NCI-H2227 treated with DMSO at 0.1 percent for 48 hours (cell line): ENCODE results near the gene DEAF1.

Experiments
- DNase-seq: peaks from one replicate; lab custom pipeline; 2025; lab: John Stamatoyannopoulos, UW

The DEAF1 gene

GRCh38 chr11:643366-643765 is 51.7 kb downstream of the DEAF1 start:
- no peak for DNase-seq

GRCh38 chr11:641806-642370 is 53.1 kb downstream of the DEAF1 start:
- DNase-seq, result no peak

GRCh38 chr11:640021-640706 is 54.9 kb downstream of the DEAF1 start:
- no peak for DNase-seq

- DNase-seq, result no peak
These were observed 55.6 kb downstream of the DEAF1 start for GRCh38 chr11:639332-639955.

- DNase-seq, result no peak
These were observed 56.2 kb downstream of the DEAF1 start for GRCh38 chr11:638631-639331.

GRCh38 chr11:637593-638521 is 57.2 kb downstream of the DEAF1 start:
- no peak for DNase-seq

- DNase-seq, result no peak
These were observed 57.8 kb downstream of the DEAF1 start for GRCh38 chr11:637333-637592.

- no peak for DNase-seq
These were observed 58.3 kb downstream of the DEAF1 start, which contains the start of gene DRD4 for GRCh38 chr11:636511-637332. DRD4 (plus strand) TSS chr11:637269; CDS start chr11:637305, 36 bp downstream.

- no peak for DNase-seq
These were observed 59.0 kb downstream of the DEAF1 start for GRCh38 chr11:635945-636510.

- no peak for DNase-seq
These were observed 64.2 kb downstream of the DEAF1 start for GRCh38 chr11:630871-631270.

- no peak for DNase-seq
These were observed 65.8 kb downstream of the DEAF1 start for GRCh38 chr11:629237-629583.

GRCh38 chr11:628056-628455 is 67.0 kb downstream of the DEAF1 start:
- no peak for DNase-seq

GRCh38 chr11:627308-627576 is 67.8 kb downstream of the DEAF1 start:
- DNase-seq, result no peak

GRCh38 chr11:626475-627307 is 68.3 kb downstream of the DEAF1 start, which contains the start of gene SCT:
SCT (minus strand) TSS chr11:627181; CDS start chr11:627143, 38 bp downstream.
- no peak for DNase-seq

GRCh38 chr11:625636-626268 is 69.3 kb downstream of the DEAF1 start:
- DNase-seq, result no peak

- DNase-seq, result no peak
These were observed 70.1 kb downstream of the DEAF1 start, which contains the start of gene CDHR5 for GRCh38 chr11:624705-625635. CDHR5 (minus strand) TSS chr11:624955; CDS start chr11:624902, 53 bp downstream.

GRCh38 chr11:623999-624704 is 70.9 kb downstream of the DEAF1 start:
- DNase-seq, result no peak
